Neuron (in vitro differentiated cells): ENCODE results near the gene RASL11B.

ENCODE experiments used
- H2AFZ ChIP-seq: one replicate; pipeline ENCODE4 v1.6.1; 2013; ENCODE audit warnings: low read depth, mild to moderate bottlenecking, inconsistent platforms, low read length, moderate library complexity
- H3K27me3 ChIP-seq: one replicate; pipeline ENCODE4 v1.6.1; 2013; ENCODE audit warnings: low read length; ENCODE audit not compliant: insufficient read depth
- H3K36me3 ChIP-seq: one replicate; pipeline ENCODE4 v1.6.1; 2013; ENCODE audit warnings: low read length; ENCODE audit not compliant: insufficient read depth
- H3K4me1 ChIP-seq: one replicate; pipeline ENCODE4 v1.6.1; 2013; ENCODE audit warnings: low read length; ENCODE audit not compliant: insufficient read depth
- H3K4me3 ChIP-seq: 2 replicates; pipeline ENCODE4 v1.5.1; 2013; ENCODE audit warnings: mild to moderate bottlenecking, low read length, moderate library complexity
- H3K9me3 ChIP-seq: one replicate; pipeline ENCODE4 v1.6.1; 2013; ENCODE audit warnings: low read length

Gene RASL11B

DNA sequence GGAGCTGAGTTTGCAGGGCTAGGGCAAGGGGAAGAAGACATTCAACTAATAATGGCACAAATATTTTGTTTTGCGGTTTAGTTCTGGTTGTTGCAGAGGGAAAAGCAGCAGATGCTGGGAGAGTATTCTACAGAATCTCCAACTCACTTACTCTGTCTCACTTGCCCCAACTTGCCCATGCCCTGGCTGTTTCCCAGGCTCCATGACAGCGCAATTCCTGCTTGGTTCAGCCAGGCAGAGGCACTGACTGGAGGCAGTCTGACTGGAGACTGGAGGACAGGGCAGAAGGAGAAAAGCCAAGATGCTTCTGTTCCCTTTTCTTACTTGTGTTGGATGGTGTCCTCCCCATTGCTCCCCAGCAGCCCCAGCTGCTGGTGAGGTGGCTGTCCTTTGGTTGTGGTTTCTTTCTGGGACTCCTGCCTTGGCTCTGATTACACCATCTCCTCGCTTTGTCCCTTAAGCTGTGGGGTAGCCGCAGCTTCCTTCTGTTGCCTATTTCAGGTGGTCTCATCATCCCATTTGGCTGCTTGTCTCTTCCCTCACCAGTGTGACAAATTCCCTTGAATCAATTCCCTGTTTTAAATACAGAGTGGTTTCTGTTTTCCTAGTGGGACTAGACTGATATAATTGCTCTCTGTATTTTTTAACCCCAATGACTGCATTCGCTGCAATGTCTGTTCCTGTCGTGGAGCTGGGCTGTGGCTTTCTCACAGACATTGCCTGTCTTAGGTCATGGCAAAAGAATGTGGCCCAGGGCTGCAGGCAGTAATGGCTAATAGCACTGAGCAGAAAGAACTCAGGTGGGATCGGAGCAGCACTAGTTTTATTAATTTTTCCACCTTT is 24.2 kb upstream of the RASL11B start:
- no peaks in the 10 kb centered on the region for H3K27me3 ChIP-seq
- H3K9me3 ChIP-seq: no peaks in the 10 kb centered on the region
- no peak overlapping the region for H2AFZ ChIP-seq
- peaks cover 7% of the 10 kb centered on the region for H3K4me1 ChIP-seq
- no peaks in the 10 kb centered on the region for H3K36me3 ChIP-seq
- no peak overlapping the region for H3K4me3 ChIP-seq

DNA sequence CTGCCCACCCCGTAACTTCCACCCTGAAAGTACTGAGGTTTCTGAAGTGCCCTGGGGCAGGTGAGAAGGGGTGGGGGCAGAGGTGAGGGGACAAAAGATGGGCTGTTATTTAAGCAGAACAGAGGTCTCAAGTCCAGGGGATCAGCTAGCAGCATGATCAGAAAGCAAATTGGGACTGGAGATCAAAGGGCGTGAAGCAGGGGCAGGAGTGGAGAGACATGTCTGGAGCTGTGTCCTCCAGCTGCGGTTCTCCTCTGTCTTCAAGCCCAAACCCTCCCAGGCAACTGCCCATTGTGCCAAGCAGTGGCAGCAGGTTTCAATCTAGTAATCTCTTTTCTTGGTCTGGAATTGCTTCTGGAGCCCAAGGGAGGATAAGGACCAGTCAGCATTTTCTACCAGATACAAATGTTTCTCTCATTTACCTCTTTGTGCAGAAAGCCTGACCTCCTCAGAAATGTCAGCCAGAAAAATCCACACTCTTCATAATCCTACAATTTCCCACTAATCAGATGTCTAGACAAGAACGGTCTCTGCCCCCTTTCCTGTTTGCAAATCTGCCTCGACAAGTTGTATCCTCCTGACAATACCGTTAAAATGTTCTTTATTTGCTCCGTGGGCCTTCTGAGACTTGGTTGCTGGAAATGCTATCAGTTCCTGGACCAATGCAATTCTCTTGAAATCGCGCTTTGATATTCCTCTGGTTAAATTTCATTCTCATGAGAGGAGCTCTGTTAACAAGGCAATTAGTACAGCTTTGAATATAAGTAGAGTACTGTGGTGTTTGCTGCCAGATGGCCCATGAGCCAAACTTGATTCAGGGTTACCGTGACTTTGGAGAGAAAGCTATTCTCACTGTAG is 23.2 kb upstream of the RASL11B start:
- no peaks in the 10 kb centered on the region for H3K27me3 ChIP-seq
- no peak overlapping the region for H3K4me3 ChIP-seq
- H2AFZ ChIP-seq: no peak overlapping the region
- peaks cover 9% of the 10 kb centered on the region for H3K4me1 ChIP-seq
- H3K36me3 ChIP-seq: no peaks in the 10 kb centered on the region
- no peaks in the 10 kb centered on the region for H3K9me3 ChIP-seq

DNA sequence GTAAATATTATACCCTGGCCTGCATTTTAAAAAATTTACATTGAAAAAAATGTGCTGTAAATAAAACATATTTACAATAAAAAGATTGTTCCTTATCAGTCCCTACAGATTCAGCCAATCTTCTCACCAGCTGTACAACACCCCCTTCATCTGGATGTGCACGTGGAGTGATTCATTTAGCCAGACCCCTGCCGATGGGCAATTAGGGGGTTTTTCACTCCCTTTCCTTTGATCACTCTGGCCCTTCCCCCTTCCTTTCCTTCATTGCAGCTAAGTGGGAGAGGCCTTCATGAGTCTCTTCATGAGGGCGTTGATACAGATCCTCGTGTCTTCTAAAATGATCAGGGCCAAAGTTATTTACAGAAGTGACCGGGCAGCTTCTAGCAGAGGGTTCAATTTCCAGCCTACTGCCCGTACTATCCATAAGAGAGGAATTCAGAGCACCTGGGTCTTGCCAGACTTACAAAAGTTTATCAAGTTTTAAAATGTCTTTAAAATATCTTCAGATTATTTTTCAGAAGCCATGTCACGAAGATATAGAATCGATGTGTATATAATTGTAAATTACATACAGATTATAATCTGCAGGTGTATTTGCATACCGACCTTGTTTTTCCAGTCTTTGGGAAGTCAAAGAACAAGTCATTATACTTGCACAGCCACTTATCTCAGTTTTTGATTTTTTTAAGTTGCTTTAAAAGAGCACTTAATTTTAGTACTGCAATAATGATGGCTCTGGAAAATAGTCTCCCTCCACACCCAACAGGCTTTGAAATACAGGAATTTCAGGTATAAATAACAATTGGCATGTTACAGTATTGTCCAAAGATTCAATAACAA is 21.4 kb upstream of the RASL11B start:
- no peaks in the 10 kb centered on the region for H3K36me3 ChIP-seq
- no peak overlapping the region for H2AFZ ChIP-seq
- no peaks in the 10 kb centered on the region for H3K27me3 ChIP-seq
- H3K9me3 ChIP-seq: no peaks in the 10 kb centered on the region
- no peak overlapping the region for H3K4me3 ChIP-seq
- H3K4me1 ChIP-seq: peaks cover 9% of the 10 kb centered on the region

DNA sequence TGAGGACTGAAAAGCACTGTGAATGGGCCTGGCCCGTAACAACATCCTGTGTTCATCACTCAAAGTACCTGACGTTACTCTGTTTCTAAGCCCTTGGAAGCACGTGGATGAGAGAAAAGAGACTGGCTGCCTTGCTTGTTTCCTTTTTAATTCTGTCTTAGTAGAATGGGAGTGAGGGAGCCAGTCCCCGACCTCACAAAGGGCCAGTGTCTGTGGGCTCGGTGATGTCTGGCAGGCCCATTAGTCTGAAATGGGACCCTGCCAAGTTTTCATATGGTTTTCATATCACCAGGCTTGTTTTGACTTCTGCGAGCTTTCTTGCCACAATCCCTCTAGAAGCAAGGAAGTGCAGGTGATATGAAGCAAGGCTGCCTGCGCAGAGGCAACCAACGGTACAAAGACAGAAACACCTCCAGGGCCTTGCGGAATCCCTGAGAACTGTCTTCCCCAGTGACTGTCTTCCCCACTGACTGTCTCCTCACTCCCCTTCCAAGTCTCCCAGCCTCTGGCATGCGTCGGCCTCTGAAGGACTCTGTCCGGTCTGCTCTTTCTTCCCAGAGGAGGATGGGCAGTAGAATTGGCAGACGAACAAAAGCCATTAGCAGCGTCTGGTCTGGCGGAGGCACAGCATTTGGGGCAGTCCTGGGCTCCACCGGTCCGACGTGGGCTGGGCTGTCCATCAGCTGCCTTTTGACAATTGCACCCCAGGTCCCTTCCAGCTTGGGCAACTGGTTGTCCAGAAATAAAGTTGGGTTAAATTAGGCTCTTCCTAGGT is 20.2 kb upstream of the RASL11B start:
- Histone ChIP-seq H3K9me3 (no peaks in the 10 kb centered on the region), H3K4me1 (peaks cover 9% of the 10 kb centered on the region), H2AFZ (no peak overlapping the region), H3K27me3 (no peaks in the 10 kb centered on the region), H3K4me3 (no peak overlapping the region), H3K36me3 (no peaks in the 10 kb centered on the region)

DNA sequence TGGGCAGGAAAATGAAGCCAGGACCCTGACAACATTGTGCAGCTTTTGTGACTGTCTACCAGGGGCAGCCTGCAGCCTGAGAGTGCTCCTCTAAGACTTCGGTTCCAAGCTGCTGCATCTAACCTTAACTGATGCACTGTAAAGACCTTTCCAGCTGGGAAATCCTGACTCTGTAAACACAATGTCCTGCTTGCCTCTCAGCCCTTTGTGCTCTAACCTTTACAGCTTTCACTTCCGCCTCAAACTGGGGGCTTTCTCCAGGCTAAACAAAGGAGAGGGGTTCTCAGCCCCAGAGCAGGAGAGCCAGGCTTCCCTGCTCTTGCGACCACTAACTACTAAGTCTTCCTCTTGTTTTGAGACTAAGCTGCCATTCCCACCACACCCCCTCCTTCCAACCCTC is 19.3 kb upstream of the RASL11B start:
- Histone ChIP-seq H3K4me1 (peaks cover 9% of the 10 kb centered on the region), H3K4me3 (no peak overlapping the region), H3K36me3 (no peaks in the 10 kb centered on the region), H2AFZ (no peak overlapping the region), H3K27me3 (no peaks in the 10 kb centered on the region), H3K9me3 (no peaks in the 10 kb centered on the region)

DNA sequence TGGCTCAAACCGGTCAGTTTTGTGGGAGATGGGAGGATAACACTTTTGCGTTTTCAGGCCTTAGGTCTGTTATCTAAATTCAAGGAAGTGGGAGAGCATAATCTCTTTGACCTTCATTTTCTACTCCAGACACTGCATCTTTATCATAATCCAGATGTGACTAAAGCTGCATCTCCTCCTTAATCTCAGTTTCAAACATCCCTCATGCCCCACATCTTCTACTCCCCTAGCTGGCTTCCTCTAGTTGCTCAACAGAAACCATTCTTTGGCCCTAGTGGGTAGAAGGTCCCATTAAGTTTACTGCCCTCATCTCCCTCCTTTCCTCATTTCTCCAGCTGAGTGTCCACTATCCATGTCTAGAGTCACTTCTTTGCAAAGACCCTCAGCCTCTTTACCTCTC is 18.8 kb upstream of the RASL11B start:
- H3K27me3 ChIP-seq: no peaks in the 10 kb centered on the region
- no peak overlapping the region for H3K4me3 ChIP-seq
- H2AFZ ChIP-seq: no peak overlapping the region
- H3K36me3 ChIP-seq: no peaks in the 10 kb centered on the region
- H3K9me3 ChIP-seq: no peaks in the 10 kb centered on the region
- H3K4me1 ChIP-seq: peaks cover 9% of the 10 kb centered on the region

DNA sequence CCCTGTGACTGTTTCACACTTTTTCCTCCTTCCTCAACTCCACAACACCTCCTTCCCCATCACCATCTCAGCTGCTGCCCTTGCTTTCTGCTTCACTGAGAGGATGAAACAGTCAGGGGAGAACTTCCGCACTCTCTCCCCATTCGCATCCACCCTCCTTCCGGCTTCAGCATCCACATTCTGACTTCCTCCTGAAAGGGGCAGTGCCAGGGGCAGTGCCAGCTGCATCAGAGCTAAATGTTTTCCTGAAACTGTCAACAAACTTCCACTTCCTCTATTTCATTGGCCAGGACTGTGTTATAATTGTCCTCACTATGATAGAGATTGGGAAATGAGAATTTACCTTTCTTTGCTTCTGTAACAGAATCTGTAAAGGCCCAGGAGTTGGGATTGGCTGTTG is 18.2 kb upstream of the RASL11B start:
- H3K27me3 ChIP-seq: no peaks in the 10 kb centered on the region
- H2AFZ ChIP-seq: no peak overlapping the region
- H3K9me3 ChIP-seq: no peaks in the 10 kb centered on the region
- H3K4me1 ChIP-seq: peaks cover 9% of the 10 kb centered on the region
- H3K36me3 ChIP-seq: no peaks in the 10 kb centered on the region
- no peak overlapping the region for H3K4me3 ChIP-seq

DNA sequence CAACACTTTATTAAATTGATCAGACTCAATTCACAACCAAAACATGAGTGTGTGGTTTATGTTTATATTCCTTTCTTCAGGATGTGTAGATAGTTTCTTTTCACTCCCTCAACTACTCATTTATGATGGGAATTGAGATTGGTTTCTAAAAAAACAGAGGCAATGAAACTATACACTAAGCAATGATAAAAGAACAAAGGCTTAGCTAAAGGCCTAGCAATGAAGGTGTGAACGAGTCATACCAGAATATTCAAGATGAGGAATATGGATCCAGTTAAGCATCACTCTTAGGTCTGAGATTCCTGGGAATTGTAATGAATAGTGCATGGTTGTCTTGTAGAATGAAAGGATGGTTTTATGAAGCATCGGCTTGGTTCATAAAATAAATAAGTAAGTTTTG is 17.5 kb upstream of the RASL11B start:
- Histone ChIP-seq H3K36me3 (no peaks in the 10 kb centered on the region), H2AFZ (no peak overlapping the region), H3K4me3 (no peak overlapping the region), H3K27me3 (no peaks in the 10 kb centered on the region), H3K4me1 (peaks cover 9% of the 10 kb centered on the region), H3K9me3 (no peaks in the 10 kb centered on the region)

DNA sequence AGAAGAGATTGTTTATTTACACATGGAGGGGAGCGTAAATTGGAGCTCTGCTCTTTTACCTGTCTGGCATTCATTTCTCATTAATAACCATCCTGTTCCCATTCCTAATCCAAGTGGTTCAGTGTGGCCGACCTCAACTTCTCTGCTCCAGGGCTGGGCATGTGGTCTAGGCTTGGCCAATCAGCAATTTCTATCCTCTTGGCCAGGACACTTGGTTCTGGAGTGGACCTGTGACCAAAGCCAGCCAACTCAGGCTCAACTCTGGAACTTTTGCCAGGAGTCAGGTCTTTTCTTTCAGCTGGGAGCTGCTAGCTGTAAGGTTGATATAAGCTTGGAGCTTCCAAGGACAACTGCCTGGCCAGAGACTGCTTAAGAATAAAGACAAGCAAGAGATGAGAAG is 15.6 kb upstream of the RASL11B start:
- Histone ChIP-seq H2AFZ (no peak overlapping the region), H3K27me3 (no peaks in the 10 kb centered on the region), H3K36me3 (no peaks in the 10 kb centered on the region), H3K9me3 (no peaks in the 10 kb centered on the region), H3K4me1 (peaks cover 9% of the 10 kb centered on the region), H3K4me3 (no peak overlapping the region)

DNA sequence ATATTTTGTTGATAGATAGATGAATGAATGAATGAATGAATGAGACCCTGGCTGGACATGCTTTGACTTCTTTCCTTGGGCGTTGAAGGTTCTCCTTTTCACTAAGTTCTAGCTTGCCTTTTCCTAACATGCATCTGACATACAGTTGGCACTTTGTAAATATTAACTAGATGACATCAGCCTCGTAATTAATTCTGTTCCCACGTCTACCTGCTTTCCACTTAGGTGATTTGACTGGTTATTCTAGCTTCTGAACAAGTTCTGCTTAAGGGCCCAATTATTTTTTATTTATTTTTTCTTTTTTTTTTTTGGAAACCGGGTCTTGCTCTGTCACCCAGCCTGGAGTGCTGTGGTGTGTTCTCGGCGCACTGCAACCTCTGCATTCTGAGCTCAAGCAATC is 13.9 kb upstream of the RASL11B start:
- Histone ChIP-seq H3K27me3 (no peaks in the 10 kb centered on the region), H3K4me3 (no peak overlapping the region), H3K4me1 (no peaks in the 10 kb centered on the region), H3K36me3 (no peaks in the 10 kb centered on the region), H2AFZ (no peak overlapping the region), H3K9me3 (no peaks in the 10 kb centered on the region)

DNA sequence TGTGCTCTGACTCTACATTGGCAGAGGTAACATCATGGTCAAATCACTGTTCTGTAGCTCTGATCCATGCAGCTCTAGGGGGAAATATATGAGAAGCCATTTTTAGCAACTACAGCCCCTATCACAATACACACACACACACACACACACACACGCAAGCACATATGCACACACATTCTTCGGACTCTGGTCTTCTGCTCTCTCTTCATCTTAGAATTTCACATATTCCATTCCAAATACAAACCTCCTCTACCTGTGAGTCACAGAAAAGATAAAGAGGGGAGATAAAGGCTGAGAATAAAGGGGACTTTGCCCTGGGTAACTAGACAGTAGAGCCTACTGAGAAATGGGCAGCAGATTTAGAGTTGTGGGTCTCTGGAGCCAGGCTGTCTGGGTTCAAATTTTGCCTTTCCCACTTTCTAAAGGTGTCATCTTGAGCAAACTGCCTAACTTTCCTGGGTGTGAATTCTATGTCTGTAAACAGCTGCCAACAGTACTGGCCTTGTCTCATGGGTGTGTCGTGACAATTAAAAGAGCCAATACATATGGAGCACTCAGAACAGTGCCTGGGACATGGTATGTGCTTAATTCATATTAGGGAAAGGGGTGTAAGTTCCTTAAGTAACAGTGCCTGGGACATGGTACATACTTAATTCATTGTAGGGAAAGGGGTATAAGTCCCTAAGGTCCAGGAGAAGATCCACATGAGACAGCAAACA is 11.6 kb upstream of the RASL11B start:
- H3K9me3 ChIP-seq: no peaks in the 10 kb centered on the region
- no peak overlapping the region for H2AFZ ChIP-seq
- no peak overlapping the region for H3K4me3 ChIP-seq
- H3K36me3 ChIP-seq: no peaks in the 10 kb centered on the region
- H3K4me1 ChIP-seq: peaks cover 13% of the 10 kb centered on the region
- H3K27me3 ChIP-seq: no peaks in the 10 kb centered on the region

DNA sequence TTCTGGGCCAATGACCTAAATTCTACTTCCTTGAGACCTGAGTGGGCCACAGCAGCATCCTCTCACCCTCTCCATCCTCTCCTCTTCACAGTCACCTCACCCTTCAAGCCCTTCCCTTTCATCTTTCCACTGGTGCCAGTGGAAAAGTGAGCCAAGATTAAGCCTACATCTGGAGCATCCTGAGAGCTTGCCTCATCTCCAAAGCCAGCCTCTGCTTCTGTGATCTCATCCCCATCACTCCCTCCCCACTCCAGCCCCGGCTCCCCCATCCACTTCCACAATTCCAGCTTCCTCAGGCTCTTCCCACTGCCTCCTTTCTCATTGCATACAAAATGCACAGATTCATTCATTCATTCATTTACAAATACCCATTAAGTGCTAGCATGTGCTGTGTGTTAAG is 10.1 kb upstream of the RASL11B start:
- no peak overlapping the region for H2AFZ ChIP-seq
- H3K4me3 ChIP-seq: no peak overlapping the region
- no peaks in the 10 kb centered on the region for H3K27me3 ChIP-seq
- H3K9me3 ChIP-seq: peaks cover 3% of the 10 kb centered on the region
- no peaks in the 10 kb centered on the region for H3K36me3 ChIP-seq
- H3K4me1 ChIP-seq: peaks cover 17% of the 10 kb centered on the region
